Measurements from ENCODE around the gene RBM39. TPM values are rescaled to one million over a fixed set of nuclear protein-coding genes. Genes with fewer than 3 reads are reported as not detected.

Gene RBM39
- total and polyA plus RNA-seq, 2 of the 13 experiments (the other 11 are each of a cell fraction or from before 2014, with no cell fraction given) = 788 to 920 TPM

DNA sequence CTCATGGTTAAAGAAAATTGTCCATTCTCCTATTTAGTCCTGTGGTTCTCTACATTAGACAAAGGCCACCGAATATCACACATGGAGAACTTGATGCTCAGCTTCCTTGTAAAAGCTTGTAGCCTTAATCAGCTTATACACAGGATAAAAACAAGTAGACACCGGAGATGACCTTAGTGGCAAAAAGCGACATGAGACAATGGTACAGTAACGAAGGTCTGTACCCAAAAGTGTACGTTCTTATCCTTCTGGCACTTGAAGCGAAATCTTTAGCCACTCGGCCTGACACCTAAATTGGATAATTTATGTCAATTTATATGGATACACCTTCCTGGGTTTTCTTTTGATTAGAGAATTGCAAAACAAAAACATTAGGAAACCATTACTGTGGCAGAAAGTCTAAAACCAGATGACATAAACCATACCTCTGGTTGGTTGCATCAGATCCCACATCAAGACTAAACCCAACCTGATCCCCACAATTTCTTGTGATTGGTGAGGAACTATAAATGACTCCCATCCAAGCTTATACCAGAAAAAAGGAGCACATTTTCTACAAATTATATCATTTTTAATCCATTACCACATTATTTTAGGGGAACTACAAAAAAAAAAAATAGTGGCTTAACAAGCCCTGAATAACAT is 6.1 kb downstream of the RBM39 start (continued):
- TF ChIP-seq YEATS4 (CRISPR knock-in tag; IDR thresholded peaks at IDR 0.05; ENCODE audit: borderline replicate concordance) (no peak), DNMT1 (CRISPR knock-in tag; IDR thresholded peaks at IDR 0.05) (no peak), NKX3-1 (CRISPR knock-in tag; IDR thresholded peaks at IDR 0.05) (no peak), SSRP1 (CRISPR knock-in tag; IDR thresholded peaks at IDR 0.05) (0 out of 2 replicates have a peak, but pooled peaks have one; percentile 43), ZNF768 (CRISPR knock-in tag; IDR thresholded peaks at IDR 0.05) (no peak), IKZF1 (IDR thresholded peaks at IDR 0.05) (no peak), SNRNP70 (IDR thresholded peaks at IDR 0.05; ENCODE audit: low read depth, low read length) (no peak), ZSCAN30 (CRISPR knock-in tag; IDR thresholded peaks at IDR 0.05) (no peak), POLR2AphosphoS2 (IDR thresholded peaks at IDR 0.05; ENCODE audit: low read depth, low read length) (peak; percentile 82), NCOA2 (CRISPR knock-in tag; IDR thresholded peaks at IDR 0.05) (no peak), JUND (CRISPR knock-in tag; IDR thresholded peaks at IDR 0.05) (no peak)
- TF ChIP-seq, protein P1, sequence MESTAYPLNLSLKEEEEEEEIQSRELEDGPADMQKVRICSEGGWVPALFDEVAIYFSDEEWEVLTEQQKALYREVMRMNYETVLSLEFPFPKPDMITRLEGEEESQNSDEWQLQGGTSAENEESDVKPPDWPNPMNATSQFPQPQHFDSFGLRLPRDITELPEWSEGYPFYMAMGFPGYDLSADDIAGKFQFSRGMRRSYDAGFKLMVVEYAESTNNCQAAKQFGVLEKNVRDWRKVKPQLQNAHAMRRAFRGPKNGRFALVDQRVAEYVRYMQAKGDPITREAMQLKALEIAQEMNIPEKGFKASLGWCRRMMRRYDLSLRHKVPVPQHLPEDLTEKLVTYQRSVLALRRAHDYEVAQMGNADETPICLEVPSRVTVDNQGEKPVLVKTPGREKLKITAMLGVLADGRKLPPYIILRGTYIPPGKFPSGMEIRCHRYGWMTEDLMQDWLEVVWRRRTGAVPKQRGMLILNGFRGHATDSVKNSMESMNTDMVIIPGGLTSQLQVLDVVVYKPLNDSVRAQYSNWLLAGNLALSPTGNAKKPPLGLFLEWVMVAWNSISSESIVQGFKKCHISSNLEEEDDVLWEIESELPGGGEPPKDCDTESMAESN (CRISPR knock-in tag; conservative IDR thresholded peaks at IDR 0.05) = no peak
- TF ChIP-seq, protein P2, sequence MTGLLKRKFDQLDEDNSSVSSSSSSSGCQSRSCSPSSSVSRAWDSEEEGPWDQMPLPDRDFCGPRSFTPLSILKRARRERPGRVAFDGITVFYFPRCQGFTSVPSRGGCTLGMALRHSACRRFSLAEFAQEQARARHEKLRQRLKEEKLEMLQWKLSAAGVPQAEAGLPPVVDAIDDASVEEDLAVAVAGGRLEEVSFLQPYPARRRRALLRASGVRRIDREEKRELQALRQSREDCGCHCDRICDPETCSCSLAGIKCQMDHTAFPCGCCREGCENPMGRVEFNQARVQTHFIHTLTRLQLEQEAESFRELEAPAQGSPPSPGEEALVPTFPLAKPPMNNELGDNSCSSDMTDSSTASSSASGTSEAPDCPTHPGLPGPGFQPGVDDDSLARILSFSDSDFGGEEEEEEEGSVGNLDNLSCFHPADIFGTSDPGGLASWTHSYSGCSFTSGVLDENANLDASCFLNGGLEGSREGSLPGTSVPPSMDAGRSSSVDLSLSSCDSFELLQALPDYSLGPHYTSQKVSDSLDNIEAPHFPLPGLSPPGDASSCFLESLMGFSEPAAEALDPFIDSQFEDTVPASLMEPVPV (CRISPR knock-in tag; IDR thresholded peaks at IDR 0.05) = no peak
- TF ChIP-seq, protein P3, sequence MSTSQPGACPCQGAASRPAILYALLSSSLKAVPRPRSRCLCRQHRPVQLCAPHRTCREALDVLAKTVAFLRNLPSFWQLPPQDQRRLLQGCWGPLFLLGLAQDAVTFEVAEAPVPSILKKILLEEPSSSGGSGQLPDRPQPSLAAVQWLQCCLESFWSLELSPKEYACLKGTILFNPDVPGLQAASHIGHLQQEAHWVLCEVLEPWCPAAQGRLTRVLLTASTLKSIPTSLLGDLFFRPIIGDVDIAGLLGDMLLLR (CRISPR knock-in tag; IDR thresholded peaks at IDR 0.05) = no peak
- TF ChIP-seq, protein P4, sequence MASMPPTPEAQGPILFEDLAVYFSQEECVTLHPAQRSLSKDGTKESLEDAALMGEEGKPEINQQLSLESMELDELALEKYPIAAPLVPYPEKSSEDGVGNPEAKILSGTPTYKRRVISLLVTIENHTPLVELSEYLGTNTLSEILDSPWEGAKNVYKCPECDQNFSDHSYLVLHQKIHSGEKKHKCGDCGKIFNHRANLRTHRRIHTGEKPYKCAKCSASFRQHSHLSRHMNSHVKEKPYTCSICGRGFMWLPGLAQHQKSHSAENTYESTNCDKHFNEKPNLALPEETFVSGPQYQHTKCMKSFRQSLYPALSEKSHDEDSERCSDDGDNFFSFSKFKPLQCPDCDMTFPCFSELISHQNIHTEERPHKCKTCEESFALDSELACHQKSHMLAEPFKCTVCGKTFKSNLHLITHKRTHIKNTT (CRISPR knock-in tag; IDR thresholded peaks at IDR 0.05) = no peak
- TF ChIP-seq, protein P5, sequence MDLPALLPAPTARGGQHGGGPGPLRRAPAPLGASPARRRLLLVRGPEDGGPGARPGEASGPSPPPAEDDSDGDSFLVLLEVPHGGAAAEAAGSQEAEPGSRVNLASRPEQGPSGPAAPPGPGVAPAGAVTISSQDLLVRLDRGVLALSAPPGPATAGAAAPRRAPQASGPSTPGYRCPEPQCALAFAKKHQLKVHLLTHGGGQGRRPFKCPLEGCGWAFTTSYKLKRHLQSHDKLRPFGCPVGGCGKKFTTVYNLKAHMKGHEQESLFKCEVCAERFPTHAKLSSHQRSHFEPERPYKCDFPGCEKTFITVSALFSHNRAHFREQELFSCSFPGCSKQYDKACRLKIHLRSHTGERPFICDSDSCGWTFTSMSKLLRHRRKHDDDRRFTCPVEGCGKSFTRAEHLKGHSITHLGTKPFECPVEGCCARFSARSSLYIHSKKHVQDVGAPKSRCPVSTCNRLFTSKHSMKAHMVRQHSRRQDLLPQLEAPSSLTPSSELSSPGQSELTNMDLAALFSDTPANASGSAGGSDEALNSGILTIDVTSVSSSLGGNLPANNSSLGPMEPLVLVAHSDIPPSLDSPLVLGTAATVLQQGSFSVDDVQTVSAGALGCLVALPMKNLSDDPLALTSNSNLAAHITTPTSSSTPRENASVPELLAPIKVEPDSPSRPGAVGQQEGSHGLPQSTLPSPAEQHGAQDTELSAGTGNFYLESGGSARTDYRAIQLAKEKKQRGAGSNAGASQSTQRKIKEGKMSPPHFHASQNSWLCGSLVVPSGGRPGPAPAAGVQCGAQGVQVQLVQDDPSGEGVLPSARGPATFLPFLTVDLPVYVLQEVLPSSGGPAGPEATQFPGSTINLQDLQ (CRISPR knock-in tag; IDR thresholded peaks at IDR 0.05) = no peak
- TF ChIP-seq, protein P6, sequence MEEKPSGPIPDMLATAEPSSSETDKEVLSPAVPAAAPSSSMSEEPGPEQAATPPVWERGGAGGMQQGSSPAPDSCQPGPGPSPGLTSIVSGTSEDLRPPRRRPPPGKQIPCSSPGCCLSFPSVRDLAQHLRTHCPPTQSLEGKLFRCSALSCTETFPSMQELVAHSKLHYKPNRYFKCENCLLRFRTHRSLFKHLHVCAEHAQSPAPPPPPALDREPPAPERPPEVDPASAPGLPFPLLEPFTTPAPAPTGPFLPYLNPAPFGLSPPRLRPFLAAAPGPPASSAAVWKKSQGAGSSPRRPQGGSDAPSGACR (CRISPR knock-in tag; IDR thresholded peaks at IDR 0.05) = no peak
- TF ChIP-seq, protein P7, sequence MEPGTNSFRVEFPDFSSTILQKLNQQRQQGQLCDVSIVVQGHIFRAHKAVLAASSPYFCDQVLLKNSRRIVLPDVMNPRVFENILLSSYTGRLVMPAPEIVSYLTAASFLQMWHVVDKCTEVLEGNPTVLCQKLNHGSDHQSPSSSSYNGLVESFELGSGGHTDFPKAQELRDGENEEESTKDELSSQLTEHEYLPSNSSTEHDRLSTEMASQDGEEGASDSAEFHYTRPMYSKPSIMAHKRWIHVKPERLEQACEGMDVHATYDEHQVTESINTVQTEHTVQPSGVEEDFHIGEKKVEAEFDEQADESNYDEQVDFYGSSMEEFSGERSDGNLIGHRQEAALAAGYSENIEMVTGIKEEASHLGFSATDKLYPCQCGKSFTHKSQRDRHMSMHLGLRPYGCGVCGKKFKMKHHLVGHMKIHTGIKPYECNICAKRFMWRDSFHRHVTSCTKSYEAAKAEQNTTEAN (CRISPR knock-in tag; conservative IDR thresholded peaks at IDR 0.05) = no peak
- TF ChIP-seq, protein P8, sequence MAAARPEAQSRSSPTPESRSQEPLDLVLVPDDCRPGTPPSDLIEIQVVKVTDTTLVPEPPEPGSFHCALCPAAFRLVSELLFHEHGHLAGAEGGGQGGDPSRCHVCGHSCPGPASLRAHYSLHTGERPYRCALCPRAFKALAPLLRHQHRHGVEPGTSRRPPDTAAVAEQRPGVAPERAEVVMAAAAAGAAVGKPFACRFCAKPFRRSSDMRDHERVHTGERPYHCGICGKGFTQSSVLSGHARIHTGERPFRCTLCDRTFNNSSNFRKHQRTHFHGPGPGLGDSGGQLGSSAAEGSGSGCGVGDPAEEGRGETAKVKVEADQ (CRISPR knock-in tag; IDR thresholded peaks at IDR 0.05; ENCODE audit: borderline replicate concordance) = 0 out of 2 replicates have a peak, but pooled peaks have one; percentile 63
